ENCODE data around the gene PRKCG.

PRKCG gene

GRCh38 chr19:53898636-53899341 is 16.8 kb downstream of the PRKCG start:
- no peak for TF ChIP-seq ZNF274 (IDR thresholded peaks at IDR 0.05; ENCODE audit: low read depth, low read length)
- no peak overlapping the region for H3K4me3 ChIP-seq (ENCODE audit: low read length)

DNA sequence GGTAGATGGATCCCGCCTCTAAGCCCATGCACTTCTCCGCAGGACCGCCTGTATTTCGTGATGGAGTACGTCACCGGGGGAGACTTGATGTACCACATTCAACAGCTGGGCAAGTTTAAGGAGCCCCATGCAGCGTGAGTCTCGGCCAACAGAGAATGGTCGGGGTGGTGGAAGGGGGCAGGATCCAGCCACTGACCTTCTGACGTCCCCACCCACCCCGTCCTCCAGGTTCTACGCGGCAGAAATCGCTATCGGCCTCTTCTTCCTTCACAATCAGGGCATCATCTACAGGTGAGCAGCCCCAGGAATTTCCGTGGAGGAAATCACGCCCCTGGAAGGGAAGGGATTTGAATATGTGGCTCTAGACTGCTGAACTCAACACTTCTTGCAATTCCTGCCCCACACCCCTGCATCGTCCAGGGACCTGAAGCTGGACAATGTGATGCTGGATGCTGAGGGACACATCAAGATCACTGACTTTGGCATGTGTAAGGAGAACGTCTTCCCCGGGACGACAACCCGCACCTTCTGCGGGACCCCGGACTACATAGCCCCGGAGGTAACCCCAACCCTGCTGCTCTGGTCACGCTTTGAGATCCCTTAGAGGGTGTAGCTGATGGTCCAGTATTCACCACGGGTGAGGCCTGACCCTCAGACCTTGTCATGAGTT is 18.3 kb downstream of the PRKCG start:
- no peak for TF ChIP-seq ZNF274 (IDR thresholded peaks at IDR 0.05; ENCODE audit: low read depth, low read length)
- H3K4me3 ChIP-seq (ENCODE audit: low read length), result no peak overlapping the region

DNA sequence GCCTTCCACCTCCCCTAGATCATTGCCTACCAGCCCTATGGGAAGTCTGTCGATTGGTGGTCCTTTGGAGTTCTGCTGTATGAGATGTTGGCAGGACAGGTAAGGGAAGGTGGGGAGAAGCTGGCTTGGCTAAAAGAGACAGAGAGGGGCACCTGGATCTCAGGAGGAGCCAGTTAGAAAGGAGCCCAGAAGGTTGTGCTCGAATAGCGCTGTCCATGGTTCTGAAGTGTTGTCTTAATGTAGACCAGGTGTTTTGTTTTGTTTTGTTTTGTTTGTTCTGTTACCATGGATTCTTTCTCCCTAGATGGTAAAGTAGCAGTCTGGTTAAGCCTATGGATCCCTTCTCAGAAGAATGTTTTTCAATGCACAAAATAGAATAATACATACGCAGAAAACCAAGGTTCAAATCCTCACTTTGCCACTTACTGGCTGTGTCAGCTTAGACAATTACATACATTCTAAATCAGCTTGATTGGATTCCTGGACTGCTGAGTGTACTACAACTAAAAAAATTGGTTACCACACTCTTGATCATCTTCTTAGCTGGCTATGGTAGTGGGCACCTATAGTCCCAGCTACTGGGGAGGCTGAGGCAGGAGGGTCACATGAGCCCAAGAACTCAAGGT is 21.2 kb downstream of the PRKCG start:
- TF ChIP-seq ZNF274 (IDR thresholded peaks at IDR 0.05; ENCODE audit: low read depth, low read length), result no peak
- H3K4me3 ChIP-seq (ENCODE audit: low read length), result no peak overlapping the region

DNA sequence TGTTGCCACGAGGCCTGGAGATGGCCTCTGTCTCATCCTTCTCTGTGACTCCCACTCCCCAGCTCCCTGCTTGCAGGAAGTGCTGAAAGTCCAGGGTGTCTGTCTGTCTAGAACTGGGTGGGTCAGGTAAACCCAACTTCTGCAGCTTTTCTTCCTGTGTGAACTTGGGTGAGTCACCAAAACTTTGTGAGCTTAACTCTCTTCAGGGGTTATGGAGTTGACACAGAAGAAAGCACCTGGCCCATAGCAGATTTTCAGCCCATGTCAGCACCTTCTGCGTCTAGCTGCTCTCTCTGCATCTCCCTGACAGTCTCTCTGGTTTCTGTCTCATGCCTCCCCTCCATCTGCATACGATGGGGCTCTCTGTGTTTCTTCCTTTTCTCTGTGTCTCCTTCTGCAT is 22.9 kb downstream of the PRKCG start:
- no peak for TF ChIP-seq ZNF274 (IDR thresholded peaks at IDR 0.05; ENCODE audit: low read depth, low read length)
- no peak overlapping the region for H3K4me3 ChIP-seq (ENCODE audit: low read length)

- TF ChIP-seq ZNF274 (IDR thresholded peaks at IDR 0.05; ENCODE audit: low read depth, low read length), result no peak
- no peak overlapping the region for H3K4me3 ChIP-seq (ENCODE audit: low read length)
Observed at GRCh38 chr19:53905787-53906186, 23.8 kb downstream of the PRKCG start.

DNA sequence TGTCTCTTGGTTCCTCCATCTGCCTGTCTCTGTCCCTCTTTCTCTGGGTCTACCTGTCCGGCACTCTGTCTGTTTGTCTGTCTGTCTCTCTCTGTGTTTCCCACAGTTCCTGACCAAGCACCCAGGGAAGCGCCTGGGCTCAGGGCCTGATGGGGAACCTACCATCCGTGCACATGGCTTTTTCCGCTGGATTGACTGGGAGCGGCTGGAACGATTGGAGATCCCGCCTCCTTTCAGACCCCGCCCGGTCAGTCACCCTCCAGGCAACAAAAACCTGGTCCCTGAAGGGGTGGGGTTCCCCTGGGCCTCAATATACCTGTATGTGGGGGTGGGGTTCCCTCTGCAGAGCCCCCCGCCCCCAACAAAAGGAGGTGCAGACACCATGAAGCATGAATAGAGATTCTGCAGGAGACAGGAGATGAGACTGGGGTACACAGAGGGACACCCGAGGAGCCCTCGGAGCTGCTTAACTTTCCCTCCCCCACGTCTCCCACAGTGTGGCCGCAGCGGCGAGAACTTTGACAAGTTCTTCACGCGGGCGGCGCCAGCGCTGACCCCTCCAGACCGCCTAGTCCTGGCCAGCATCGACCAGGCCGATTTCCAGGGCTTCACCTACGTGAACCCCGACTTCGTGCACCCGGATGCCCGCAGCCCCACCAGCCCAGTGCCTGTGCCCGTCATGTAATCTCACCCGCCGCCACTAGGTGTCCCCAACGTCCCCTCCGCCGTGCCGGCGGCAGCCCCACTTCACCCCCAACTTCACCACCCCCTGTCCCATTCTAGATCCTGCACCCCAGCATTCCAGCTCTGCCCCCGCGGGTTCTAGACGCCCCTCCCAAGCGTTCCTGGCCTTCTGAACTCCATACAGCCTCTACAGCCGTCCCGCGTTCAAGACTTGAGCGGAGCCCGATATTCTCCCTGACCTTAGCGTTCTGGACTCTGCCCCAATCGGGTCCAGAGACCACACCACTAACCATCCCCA is 24.5 kb downstream of the PRKCG start:
- TF ChIP-seq ZNF274 (IDR thresholded peaks at IDR 0.05; ENCODE audit: low read depth, low read length), result no peak
- no peak overlapping the region for H3K4me3 ChIP-seq (ENCODE audit: low read length)

GRCh38 chr19:53907193-53907581 is 25.2 kb downstream of the PRKCG start:
- TF ChIP-seq ZNF274 (IDR thresholded peaks at IDR 0.05; ENCODE audit: low read depth, low read length), result no peak
- H3K4me3 ChIP-seq (ENCODE audit: low read length), result no peak overlapping the region

DNA sequence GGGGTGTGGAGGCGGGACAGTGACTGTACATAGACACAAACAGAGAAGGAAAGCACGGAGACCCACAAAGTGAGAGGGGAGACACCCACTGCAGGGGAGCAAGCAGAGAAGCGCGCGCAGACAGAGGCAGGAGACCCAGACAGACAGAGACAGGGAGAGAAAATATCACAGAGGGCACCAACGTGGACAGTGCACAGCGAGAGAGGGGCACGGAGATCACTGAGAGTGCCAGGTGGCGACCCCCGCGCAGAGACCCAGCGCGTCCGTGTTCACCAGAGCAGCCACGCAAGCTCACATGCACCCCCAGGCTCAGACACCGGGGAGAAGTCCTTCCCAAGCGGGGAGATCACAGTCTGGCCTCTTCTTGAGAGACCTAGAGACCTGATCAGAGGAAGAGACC is 25.7 kb downstream of the PRKCG start:
- no peak overlapping the region for H3K4me3 ChIP-seq (ENCODE audit: low read length)
- no peak for TF ChIP-seq ZNF274 (IDR thresholded peaks at IDR 0.05; ENCODE audit: low read depth, low read length)

GRCh38 chr19:53908106-53908934 is 26.3 kb downstream of the PRKCG start:
- no peak for TF ChIP-seq ZNF274 (IDR thresholded peaks at IDR 0.05; ENCODE audit: low read depth, low read length)
- no peak overlapping the region for H3K4me3 ChIP-seq (ENCODE audit: low read length)

GRCh38 chr19:53908935-53909415 is 27.0 kb downstream of the PRKCG start, which contains the start of gene CACNG7:
CACNG7 (plus strand) TSS chr19:53909278; CDS start chr19:53912832, 3,554 bp downstream.
- no peak for TF ChIP-seq ZNF274 (IDR thresholded peaks at IDR 0.05; ENCODE audit: low read depth, low read length)
- H3K4me3 ChIP-seq (ENCODE audit: low read length), result no peak within 1 kb of the TSS

DNA sequence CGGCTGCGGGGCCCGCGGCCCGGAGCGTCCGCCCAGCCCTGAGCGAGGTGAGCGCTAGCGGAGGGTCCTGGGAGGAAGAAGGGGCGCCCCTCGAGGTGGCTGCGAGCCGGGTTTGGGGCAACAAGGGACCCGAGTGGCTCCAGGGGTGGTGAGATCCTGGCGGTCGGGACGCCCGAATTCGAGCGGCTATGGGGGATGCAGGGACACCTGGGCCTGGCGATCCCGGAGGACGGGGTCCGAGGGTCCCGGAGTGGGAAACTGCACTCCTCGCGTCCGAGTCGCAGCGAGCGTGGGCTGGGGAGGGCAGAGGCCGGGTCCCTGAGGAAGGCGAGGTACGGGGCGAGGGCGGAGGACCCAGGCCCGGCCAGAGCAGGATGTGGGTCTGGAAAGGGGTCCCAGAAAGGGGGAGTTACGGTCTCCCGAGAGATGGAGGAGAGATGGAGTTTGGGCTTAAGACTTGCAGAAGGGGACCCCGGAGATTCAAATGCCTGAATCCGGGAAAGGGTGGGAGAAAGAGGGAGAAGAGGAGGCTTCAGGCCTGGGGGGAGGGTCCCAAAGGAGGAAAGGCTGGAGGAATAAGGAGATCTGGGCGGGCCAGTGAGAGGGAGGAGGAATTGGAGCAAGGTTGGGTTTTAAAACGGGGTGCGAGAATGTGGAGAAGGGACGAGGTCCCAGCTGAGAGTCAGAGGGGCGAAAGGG is 27.6 kb downstream of the PRKCG start:
- H3K4me3 ChIP-seq (ENCODE audit: low read length), result no peak overlapping the region
- no peak for TF ChIP-seq ZNF274 (IDR thresholded peaks at IDR 0.05; ENCODE audit: low read depth, low read length)

DNA sequence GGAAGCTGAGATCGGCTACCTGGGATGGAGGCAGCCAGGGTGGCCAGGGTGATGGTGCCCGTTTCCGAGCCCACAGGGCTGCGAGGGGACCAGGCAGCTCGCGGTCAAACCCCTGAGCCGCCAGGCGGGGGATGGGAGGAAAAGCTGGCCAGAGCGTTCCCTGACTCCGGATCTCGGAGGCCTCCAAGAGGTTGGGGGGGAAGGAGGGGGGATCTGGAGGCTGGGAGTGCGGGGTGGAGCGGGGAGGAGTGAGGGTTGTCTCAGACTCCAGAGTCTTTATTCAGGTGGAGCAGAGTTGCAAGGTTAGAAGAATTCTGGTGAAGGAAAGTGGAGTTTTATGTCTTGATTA is 28.1 kb downstream of the PRKCG start:
- no peak overlapping the region for H3K4me3 ChIP-seq (ENCODE audit: low read length)
- no peak for TF ChIP-seq ZNF274 (IDR thresholded peaks at IDR 0.05; ENCODE audit: low read depth, low read length)

DNA sequence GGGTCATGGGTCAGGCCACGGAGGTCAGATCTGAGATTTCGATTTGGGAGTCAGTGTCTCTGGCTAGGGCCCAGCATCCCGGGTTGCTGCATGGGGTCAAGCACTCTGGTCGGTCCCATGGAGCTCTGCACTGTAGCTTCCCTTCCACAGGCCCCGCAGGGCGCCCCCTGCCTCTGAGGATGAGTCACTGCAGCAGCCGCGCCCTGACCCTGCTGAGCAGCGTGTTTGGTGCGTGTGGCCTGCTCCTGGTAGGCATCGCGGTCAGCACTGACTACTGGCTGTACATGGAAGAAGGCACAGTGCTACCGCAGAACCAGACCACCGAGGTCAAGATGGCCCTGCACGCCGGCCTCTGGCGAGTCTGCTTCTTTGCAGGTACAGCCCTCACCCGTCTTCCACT is 30.7 kb downstream of the PRKCG start:
- TF ChIP-seq ZNF274 (IDR thresholded peaks at IDR 0.05; ENCODE audit: low read depth, low read length), result no peak
- H3K4me3 ChIP-seq (ENCODE audit: low read length), result no peak overlapping the region
